ENCODE results near the gene PATL1. TPM values are rescaled to one million over a fixed set of nuclear protein-coding genes. Genes with fewer than 3 reads are reported as not detected.
"Not testable (repeated sequence)": the region's sequence is repeated elsewhere in the genome, so short reads cannot be mapped to it uniquely, and the experiment has no call there.

The PATL1 gene
- total RNA-seq, 1 donor from 2014 or later, result 39.3 TPM

GRCh38 chr11:59707371-59707770 lies 38.5 kb upstream of the PATL1 start:
- Mint-ChIP-seq H3K36me3 (ENCODE audit: unreplicated experiment) (no peaks in the 10 kb centered on the region), H3K9me3 (ENCODE audit: unreplicated experiment) (peaks cover 3% of the 10 kb centered on the region), H3K4me3 (ENCODE audit: unreplicated experiment) (no peak overlapping the region)

GRCh38 chr11:59706518-59707285 lies 37.9 kb upstream of the PATL1 start:
- TF ChIP-seq CTCF (IDR thresholded peaks at IDR 0.05), result no peak
- Mint-ChIP-seq H3K4me3 (ENCODE audit: unreplicated experiment) (no peak overlapping the region), H3K27ac (ENCODE audit: unreplicated experiment) (no peak overlapping the region)

More at GRCh38 chr11:59707371-59707770, 38.5 kb upstream of the PATL1 start:
- H3K27ac Mint-ChIP-seq (ENCODE audit: unreplicated experiment), result no peak overlapping the region
- no peaks in the 10 kb centered on the region for H3K4me1 Mint-ChIP-seq (ENCODE audit: unreplicated experiment)
- peaks cover 2% of the 10 kb centered on the region for H3K27me3 Mint-ChIP-seq (ENCODE audit: unreplicated experiment)
- no peak for TF ChIP-seq CTCF (IDR thresholded peaks at IDR 0.05)
- DNase-seq (ENCODE audit: extremely low spot score, unreplicated experiment), result no peak

GRCh38 chr11:59705294-59705693 lies 36.5 kb upstream of the PATL1 start:
- H3K9me3 Mint-ChIP-seq (ENCODE audit: unreplicated experiment), result peaks cover 3% of the 10 kb centered on the region
- H3K4me1 Mint-ChIP-seq (ENCODE audit: unreplicated experiment), result no peaks in the 10 kb centered on the region
- no peak overlapping the region for H3K4me3 Mint-ChIP-seq (ENCODE audit: unreplicated experiment)
- H3K27ac Mint-ChIP-seq (ENCODE audit: unreplicated experiment), result no peak overlapping the region
- peaks cover 2% of the 10 kb centered on the region for H3K27me3 Mint-ChIP-seq (ENCODE audit: unreplicated experiment)
- H3K36me3 Mint-ChIP-seq (ENCODE audit: unreplicated experiment), result no peaks in the 10 kb centered on the region
- TF ChIP-seq CTCF (IDR thresholded peaks at IDR 0.05), result no peak
- no peak for DNase-seq (ENCODE audit: extremely low spot score, unreplicated experiment)

More at GRCh38 chr11:59706518-59707285, 37.9 kb upstream of the PATL1 start:
- H3K36me3 Mint-ChIP-seq (ENCODE audit: unreplicated experiment), result no peaks in the 10 kb centered on the region
- peaks cover 2% of the 10 kb centered on the region for H3K27me3 Mint-ChIP-seq (ENCODE audit: unreplicated experiment)
- H3K4me1 Mint-ChIP-seq (ENCODE audit: unreplicated experiment), result no peaks in the 10 kb centered on the region
- DNase-seq (ENCODE audit: extremely low spot score, unreplicated experiment), result no peak
- H3K9me3 Mint-ChIP-seq (ENCODE audit: unreplicated experiment), result peaks cover 3% of the 10 kb centered on the region

- not testable (repeated sequence) for H3K27ac Mint-ChIP-seq (ENCODE audit: unreplicated experiment); H3K9me3 Mint-ChIP-seq (ENCODE audit: unreplicated experiment); H3K4me3 Mint-ChIP-seq (ENCODE audit: unreplicated experiment); H3K4me1 Mint-ChIP-seq (ENCODE audit: unreplicated experiment); DNase-seq (ENCODE audit: extremely low spot score, unreplicated experiment); H3K36me3 Mint-ChIP-seq (ENCODE audit: unreplicated experiment); H3K27me3 Mint-ChIP-seq (ENCODE audit: unreplicated experiment)
Measured at GRCh38 chr11:59703515-59703914, 34.7 kb upstream of the PATL1 start.

GRCh38 chr11:59700157-59700556 lies 31.3 kb upstream of the PATL1 start:
- H3K27me3 Mint-ChIP-seq (ENCODE audit: unreplicated experiment), result peaks cover 15% of the 10 kb centered on the region
- H3K9me3 Mint-ChIP-seq (ENCODE audit: unreplicated experiment); H3K4me3 Mint-ChIP-seq (ENCODE audit: unreplicated experiment); DNase-seq (ENCODE audit: extremely low spot score, unreplicated experiment); H3K36me3 Mint-ChIP-seq (ENCODE audit: unreplicated experiment); H3K4me1 Mint-ChIP-seq (ENCODE audit: unreplicated experiment); H3K27ac Mint-ChIP-seq (ENCODE audit: unreplicated experiment): not testable (repeated sequence)

GRCh38 chr11:59698506-59698905 lies 29.7 kb upstream of the PATL1 start:
- Mint-ChIP-seq H3K4me3 (ENCODE audit: unreplicated experiment) (no peak overlapping the region), H3K27ac (ENCODE audit: unreplicated experiment) (no peak overlapping the region), H3K27me3 (ENCODE audit: unreplicated experiment) (peaks cover 22% of the 10 kb centered on the region), H3K4me1 (ENCODE audit: unreplicated experiment) (no peaks in the 10 kb centered on the region), H3K36me3 (ENCODE audit: unreplicated experiment) (no peaks in the 10 kb centered on the region), H3K9me3 (ENCODE audit: unreplicated experiment) (peaks cover 4% of the 10 kb centered on the region)
- no peak for TF ChIP-seq CTCF (IDR thresholded peaks at IDR 0.05)
- DNase-seq (ENCODE audit: extremely low spot score, unreplicated experiment), result no peak

Measured in osteocyte (in vitro differentiated cells).